GM19438 (cell line): ENCODE results near the gene L3HYPDH.

Experiments used
- ATAC-seq: cut with Tn5 transposase; IDR thresholded peaks from one replicate; pipeline ENCODE4 v1.9.1; 2021; ENCODE audit warnings: low read depth; ENCODE audit not compliant: unreplicated experiment

L3HYPDH gene

GRCh38 chr14:59428581-59429012, 55.6 kb downstream of the L3HYPDH start:
- ATAC-seq, result no peak

GRCh38 chr14:59427653-59428580, 56.3 kb downstream of the L3HYPDH start:
- no peak for ATAC-seq

GRCh38 chr14:59425322-59425935, 58.8 kb downstream of the L3HYPDH start:
- no peak for ATAC-seq

- no peak for ATAC-seq
These were observed 59.7 kb downstream of the L3HYPDH start for GRCh38 chr14:59424341-59425071.
